ENCODE data around the gene SEPTIN10.
"Not testable (repeated sequence)": the region's sequence is repeated elsewhere in the genome, so short reads cannot be mapped to it uniquely, and the experiment has no call there.

Gene SEPTIN10

DNA sequence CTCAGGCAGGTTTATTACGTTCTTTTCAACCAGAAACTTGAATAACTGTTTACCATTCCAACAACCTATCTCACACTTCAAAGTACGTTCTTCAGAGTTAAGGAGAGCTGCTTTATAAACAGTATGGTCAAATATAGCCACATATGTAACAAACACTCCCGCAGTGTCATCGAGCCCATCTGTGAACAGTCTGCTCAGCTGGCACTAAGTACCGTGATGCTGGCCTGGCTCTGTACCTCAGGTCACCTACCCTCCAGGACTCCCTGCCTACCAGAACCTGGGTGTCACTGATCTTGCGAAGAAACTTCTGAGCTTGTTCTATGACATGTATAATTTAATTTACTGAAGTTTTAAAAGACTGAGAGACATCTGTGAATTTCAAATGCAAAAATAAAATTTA is 71.4 kb downstream of the SEPTIN10 start:
- Histone ChIP-seq H3K27me3 (ENCODE audit: control insufficient read depth in 1 of 2, insufficient read depth in 2 of 2, low read length in 2 of 2) (no peaks in the 10 kb centered on the region), H3K4me1 (ENCODE audit: control insufficient read depth, insufficient read depth, low read length) (peaks cover 4% of the 10 kb centered on the region), H3K27ac (ENCODE audit: low read length) (peak overlapping the region; percentile 18), H3K4me3 (ENCODE audit: low read length in 2 of 2) (peak overlapping the region in 1 of 2 donors; percentile 4), H3K36me3 (ENCODE audit: control insufficient read depth in 2 of 2, insufficient read depth in 2 of 2, low read length in 2 of 2) (no peaks in the 10 kb centered on the region), H3K9me3 (ENCODE audit: control insufficient read depth in 2 of 2, low read length in 2 of 2) (no peaks in the 10 kb centered on the region), H3K9ac (ENCODE audit: low read length in 2 of 2) (peak overlapping the region in 1 of 2 donors; percentile 1)

- Histone ChIP-seq H3K27me3 (ENCODE audit: control insufficient read depth in 1 of 2, insufficient read depth in 2 of 2, low read length in 2 of 2) (peaks cover 0 to 2% of the 10 kb centered on the region in 2 donors), H3K4me3 (ENCODE audit: low read length in 2 of 2) (no peak overlapping the region), H3K9me3 (ENCODE audit: control insufficient read depth in 2 of 2, low read length in 2 of 2) (no peaks in the 10 kb centered on the region), H3K27ac (ENCODE audit: low read length) (no peak overlapping the region), H3K9ac (ENCODE audit: low read length in 2 of 2) (no peak overlapping the region), H3K4me1 (ENCODE audit: control insufficient read depth, insufficient read depth, low read length) (peaks cover 8% of the 10 kb centered on the region), H3K36me3 (ENCODE audit: control insufficient read depth in 2 of 2, insufficient read depth in 2 of 2, low read length in 2 of 2) (no peaks in the 10 kb centered on the region)
Measured at GRCh38 chr2:109538546-109538945, 75.2 kb downstream of the SEPTIN10 start.

DNA sequence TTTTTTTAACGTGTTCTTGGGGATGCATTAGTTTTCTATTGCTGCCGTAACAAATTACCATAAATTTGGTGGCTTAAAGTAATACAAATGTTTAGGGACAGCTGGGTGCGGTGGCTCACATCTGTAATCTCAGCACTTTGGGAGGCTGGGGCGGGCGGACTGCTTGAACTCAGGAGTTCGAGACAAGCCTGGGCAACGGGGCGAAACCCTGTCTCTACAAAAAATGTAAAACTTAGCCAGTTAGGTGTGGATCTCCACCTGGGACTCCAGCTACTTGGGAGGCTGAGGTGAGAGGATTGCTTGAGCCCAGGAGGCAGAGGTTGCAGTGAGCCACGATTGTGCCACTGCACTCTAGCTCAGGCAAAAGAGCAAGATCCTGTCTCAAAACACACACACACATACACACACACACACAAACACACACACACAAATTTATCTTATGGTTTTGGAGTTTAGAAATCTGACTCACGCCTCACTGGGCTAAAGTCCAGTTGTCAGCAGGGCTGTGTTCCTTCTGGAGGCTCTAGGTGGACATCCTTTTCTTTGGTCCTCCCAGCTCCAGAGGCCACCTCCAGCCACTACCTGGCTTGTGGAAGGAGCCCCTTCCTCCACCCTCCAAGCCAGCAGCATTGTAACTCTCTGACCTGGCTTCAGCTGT is 76.1 kb downstream of the SEPTIN10 start:
- peaks cover 0 to 2% of the 10 kb centered on the region in 2 donors for H3K27me3 ChIP-seq (ENCODE audit: control insufficient read depth in 1 of 2, insufficient read depth in 2 of 2, low read length in 2 of 2)
- no peaks in the 10 kb centered on the region for H3K36me3 ChIP-seq (ENCODE audit: control insufficient read depth in 2 of 2, insufficient read depth in 2 of 2, low read length in 2 of 2)
- H3K9ac ChIP-seq (ENCODE audit: low read length in 2 of 2), result no peak overlapping the region
- no peak overlapping the region for H3K4me3 ChIP-seq (ENCODE audit: low read length in 2 of 2)
- H3K9me3 ChIP-seq (ENCODE audit: control insufficient read depth in 2 of 2, low read length in 2 of 2), result no peaks in the 10 kb centered on the region
- no peak overlapping the region for H3K27ac ChIP-seq (ENCODE audit: low read length)
- peaks cover 8% of the 10 kb centered on the region for H3K4me1 ChIP-seq (ENCODE audit: control insufficient read depth, insufficient read depth, low read length)

DNA sequence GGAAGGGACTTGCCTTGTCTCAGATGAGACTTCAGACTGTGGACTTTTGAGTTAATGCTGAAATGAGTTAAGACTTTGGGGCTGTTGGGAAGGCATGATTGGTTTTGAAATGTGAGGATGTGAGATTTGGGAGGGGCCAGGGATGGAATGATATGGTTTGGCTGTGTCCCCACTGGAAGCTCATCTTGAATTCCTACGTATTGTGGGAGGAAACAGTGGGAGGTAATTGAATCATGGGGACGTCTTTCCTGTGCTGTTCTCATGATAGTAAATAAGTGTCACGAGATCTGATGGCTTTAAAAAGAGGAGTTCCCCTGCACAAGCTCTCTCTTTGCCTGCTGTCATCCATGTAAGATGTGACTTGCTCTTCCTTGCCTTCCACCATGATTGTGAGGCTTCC is 77.2 kb downstream of the SEPTIN10 start:
- H3K27ac ChIP-seq (ENCODE audit: low read length); H3K4me1 ChIP-seq (ENCODE audit: control insufficient read depth, insufficient read depth, low read length); H3K4me3 ChIP-seq (ENCODE audit: low read length in 2 of 2); H3K9me3 ChIP-seq (ENCODE audit: control insufficient read depth in 2 of 2, low read length in 2 of 2); H3K9ac ChIP-seq (ENCODE audit: low read length in 2 of 2); H3K27me3 ChIP-seq (ENCODE audit: control insufficient read depth in 1 of 2, insufficient read depth in 2 of 2, low read length in 2 of 2); H3K36me3 ChIP-seq (ENCODE audit: control insufficient read depth in 2 of 2, insufficient read depth in 2 of 2, low read length in 2 of 2): not testable (repeated sequence)

- H3K36me3 ChIP-seq (ENCODE audit: control insufficient read depth in 2 of 2, insufficient read depth in 2 of 2, low read length in 2 of 2), result no peaks in the 10 kb centered on the region
- no peak overlapping the region for H3K27ac ChIP-seq (ENCODE audit: low read length)
- H3K4me1 ChIP-seq (ENCODE audit: control insufficient read depth, insufficient read depth, low read length), result peaks cover 6% of the 10 kb centered on the region
- H3K27me3 ChIP-seq (ENCODE audit: control insufficient read depth in 1 of 2, insufficient read depth in 2 of 2, low read length in 2 of 2), result peaks cover 0 to 2% of the 10 kb centered on the region in 2 donors
- H3K9me3 ChIP-seq (ENCODE audit: control insufficient read depth in 2 of 2, low read length in 2 of 2), result no peaks in the 10 kb centered on the region
- H3K9ac ChIP-seq (ENCODE audit: low read length in 2 of 2), result no peak overlapping the region
- H3K4me3 ChIP-seq (ENCODE audit: low read length in 2 of 2), result no peak overlapping the region
Measured at GRCh38 chr2:109535217-109535946, 78.4 kb downstream of the SEPTIN10 start.

DNA sequence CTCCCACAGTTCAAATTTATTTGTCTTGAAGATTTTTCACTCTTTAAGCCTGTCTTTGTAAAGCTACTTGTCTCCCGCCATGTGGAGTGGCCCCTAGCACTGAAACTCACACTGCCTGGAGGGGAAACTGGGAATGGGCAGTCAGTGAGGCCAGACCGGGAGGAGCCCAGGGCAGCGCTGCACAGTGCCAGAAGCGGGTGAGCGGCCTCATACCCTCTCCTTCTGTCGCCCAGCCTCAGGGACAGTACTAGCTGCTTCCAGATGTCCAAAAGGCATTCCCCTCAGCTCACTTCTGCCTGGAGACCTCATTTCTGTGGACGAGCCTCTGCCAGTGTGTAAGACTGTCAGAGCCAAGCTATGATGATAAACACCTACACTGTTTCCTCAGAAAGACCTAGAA is 79.9 kb downstream of the SEPTIN10 start:
- Histone ChIP-seq H3K9me3 (ENCODE audit: control insufficient read depth in 2 of 2, low read length in 2 of 2) (no peaks in the 10 kb centered on the region), H3K9ac (ENCODE audit: low read length in 2 of 2) (no peak overlapping the region), H3K27ac (ENCODE audit: low read length) (no peak overlapping the region), H3K4me3 (ENCODE audit: low read length in 2 of 2) (no peak overlapping the region), H3K36me3 (ENCODE audit: control insufficient read depth in 2 of 2, insufficient read depth in 2 of 2, low read length in 2 of 2) (no peaks in the 10 kb centered on the region), H3K27me3 (ENCODE audit: control insufficient read depth in 1 of 2, insufficient read depth in 2 of 2, low read length in 2 of 2) (peaks cover 0 to 3% of the 10 kb centered on the region in 2 donors), H3K4me1 (ENCODE audit: control insufficient read depth, insufficient read depth, low read length) (peaks cover 9% of the 10 kb centered on the region)

DNA sequence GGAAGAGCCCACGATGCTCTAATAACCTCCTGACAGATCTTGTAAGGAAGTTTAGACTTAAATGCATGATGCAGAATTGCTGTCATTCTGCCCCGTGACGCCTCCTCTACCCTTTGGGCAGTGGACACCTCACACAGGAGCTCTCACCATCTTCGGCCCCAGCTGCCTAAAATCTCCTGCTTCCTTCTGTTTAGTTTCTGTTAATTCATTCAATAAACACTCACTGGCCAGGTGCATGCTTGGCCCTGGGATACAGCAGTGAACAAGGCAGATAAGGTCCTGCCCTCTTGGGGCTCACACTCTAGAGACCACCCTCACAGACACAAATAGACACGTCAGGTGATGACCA is 81.1 kb downstream of the SEPTIN10 start:
- no peak overlapping the region for H3K4me3 ChIP-seq (ENCODE audit: low read length in 2 of 2)
- H3K4me1 ChIP-seq (ENCODE audit: control insufficient read depth, insufficient read depth, low read length), result peaks cover 9% of the 10 kb centered on the region
- H3K9ac ChIP-seq (ENCODE audit: low read length in 2 of 2), result no peak overlapping the region
- H3K9me3 ChIP-seq (ENCODE audit: control insufficient read depth in 2 of 2, low read length in 2 of 2), result no peaks in the 10 kb centered on the region
- H3K27me3 ChIP-seq (ENCODE audit: control insufficient read depth in 1 of 2, insufficient read depth in 2 of 2, low read length in 2 of 2), result peaks cover 0 to 3% of the 10 kb centered on the region in 2 donors
- H3K27ac ChIP-seq (ENCODE audit: low read length), result no peak overlapping the region
- H3K36me3 ChIP-seq (ENCODE audit: control insufficient read depth in 2 of 2, insufficient read depth in 2 of 2, low read length in 2 of 2), result no peaks in the 10 kb centered on the region

DNA sequence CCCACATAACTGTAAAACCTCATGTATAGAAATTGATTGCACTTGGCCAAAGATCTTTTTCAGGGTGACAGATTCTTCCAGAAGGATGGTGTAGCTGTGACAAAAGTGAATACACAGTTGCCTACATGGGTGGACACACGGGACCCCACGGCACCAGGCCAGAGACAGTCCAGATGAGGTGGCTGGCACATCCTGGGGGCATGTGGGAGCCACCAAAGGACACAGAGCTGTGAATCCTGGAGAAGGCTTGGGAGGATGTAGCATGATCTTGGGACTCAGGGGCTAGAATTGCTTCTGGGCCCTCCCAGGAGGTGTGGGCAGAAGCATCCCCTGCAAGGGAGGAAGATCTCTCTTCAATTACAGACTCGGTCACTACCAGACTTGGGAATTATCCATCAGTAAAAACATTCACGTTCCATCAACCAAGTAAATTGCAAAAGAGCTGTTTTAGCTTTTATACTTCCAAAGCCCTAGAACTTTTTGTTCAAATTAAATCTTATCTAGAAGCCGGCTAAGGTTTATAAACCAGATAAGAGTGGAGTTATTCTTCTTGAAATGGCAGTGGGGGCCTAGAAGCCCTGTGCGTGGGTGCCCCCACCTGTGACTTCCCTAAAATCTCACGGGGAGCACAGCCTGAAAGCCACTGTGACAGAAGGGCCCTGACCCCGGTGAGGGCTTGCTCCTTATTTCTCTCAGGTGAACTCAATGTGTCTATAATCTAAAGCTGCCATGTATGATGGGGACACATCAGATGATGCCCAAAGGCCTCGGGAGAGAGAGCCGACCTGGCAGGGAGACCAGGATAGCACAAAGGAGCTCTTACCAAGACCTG is 81.7 kb downstream of the SEPTIN10 start:
- no peaks in the 10 kb centered on the region for H3K9me3 ChIP-seq (ENCODE audit: control insufficient read depth in 2 of 2, low read length in 2 of 2)
- H3K4me3 ChIP-seq (ENCODE audit: low read length in 2 of 2), result no peak overlapping the region
- H3K27ac ChIP-seq (ENCODE audit: low read length), result no peak overlapping the region
- H3K9ac ChIP-seq (ENCODE audit: low read length in 2 of 2), result no peak overlapping the region
- peaks cover 9% of the 10 kb centered on the region for H3K4me1 ChIP-seq (ENCODE audit: control insufficient read depth, insufficient read depth, low read length)
- peaks cover 0 to 5% of the 10 kb centered on the region in 2 donors for H3K27me3 ChIP-seq (ENCODE audit: control insufficient read depth in 1 of 2, insufficient read depth in 2 of 2, low read length in 2 of 2)
- H3K36me3 ChIP-seq (ENCODE audit: control insufficient read depth in 2 of 2, insufficient read depth in 2 of 2, low read length in 2 of 2), result no peaks in the 10 kb centered on the region

DNA sequence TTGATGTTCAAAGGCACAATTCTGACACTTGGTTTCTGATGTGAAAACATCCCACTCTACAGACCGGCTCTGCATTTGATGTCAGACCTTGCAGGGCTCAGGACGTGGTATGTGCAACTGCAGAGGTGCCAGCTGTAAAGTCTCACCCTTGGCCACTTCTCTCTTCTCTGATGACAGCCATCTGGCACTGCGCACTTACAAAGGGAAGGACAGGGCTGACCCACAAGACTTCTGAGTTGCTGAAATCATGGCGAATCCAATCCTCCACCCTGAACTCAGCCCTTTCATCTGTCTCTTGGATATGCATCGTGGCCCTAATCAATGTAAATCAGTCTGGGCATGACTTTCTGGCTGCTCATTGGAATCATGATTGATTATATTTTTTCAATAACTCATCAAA is 82.5 kb downstream of the SEPTIN10 start:
- Histone ChIP-seq H3K4me3 (ENCODE audit: low read length in 2 of 2) (no peak overlapping the region), H3K9ac (ENCODE audit: low read length in 2 of 2) (no peak overlapping the region), H3K36me3 (ENCODE audit: control insufficient read depth in 2 of 2, insufficient read depth in 2 of 2, low read length in 2 of 2) (no peaks in the 10 kb centered on the region), H3K4me1 (ENCODE audit: control insufficient read depth, insufficient read depth, low read length) (peaks cover 9% of the 10 kb centered on the region), H3K27me3 (ENCODE audit: control insufficient read depth in 1 of 2, insufficient read depth in 2 of 2, low read length in 2 of 2) (peaks cover 0 to 7% of the 10 kb centered on the region in 2 donors), H3K9me3 (ENCODE audit: control insufficient read depth in 2 of 2, low read length in 2 of 2) (no peaks in the 10 kb centered on the region), H3K27ac (ENCODE audit: low read length) (no peak overlapping the region)

- H3K36me3 ChIP-seq (ENCODE audit: control insufficient read depth in 2 of 2, insufficient read depth in 2 of 2, low read length in 2 of 2), result no peaks in the 10 kb centered on the region
- no peak overlapping the region for H3K4me3 ChIP-seq (ENCODE audit: low read length in 2 of 2)
- H3K27ac ChIP-seq (ENCODE audit: low read length), result no peak overlapping the region
- H3K4me1 ChIP-seq (ENCODE audit: control insufficient read depth, insufficient read depth, low read length), result peaks cover 9% of the 10 kb centered on the region
- no peak overlapping the region for H3K9ac ChIP-seq (ENCODE audit: low read length in 2 of 2)
- H3K9me3 ChIP-seq (ENCODE audit: control insufficient read depth in 2 of 2, low read length in 2 of 2), result no peaks in the 10 kb centered on the region
- H3K27me3 ChIP-seq (ENCODE audit: control insufficient read depth in 1 of 2, insufficient read depth in 2 of 2, low read length in 2 of 2), result peaks cover 0 to 7% of the 10 kb centered on the region in 2 donors
Measured at GRCh38 chr2:109530712-109531111, 83.1 kb downstream of the SEPTIN10 start.
